Measurements from ENCODE around the gene TCEA2.

GRCh38 chr20:64116016-64116415 lies 53.0 kb downstream of the TCEA2 start:
- TF ChIP-seq, protein P1, sequence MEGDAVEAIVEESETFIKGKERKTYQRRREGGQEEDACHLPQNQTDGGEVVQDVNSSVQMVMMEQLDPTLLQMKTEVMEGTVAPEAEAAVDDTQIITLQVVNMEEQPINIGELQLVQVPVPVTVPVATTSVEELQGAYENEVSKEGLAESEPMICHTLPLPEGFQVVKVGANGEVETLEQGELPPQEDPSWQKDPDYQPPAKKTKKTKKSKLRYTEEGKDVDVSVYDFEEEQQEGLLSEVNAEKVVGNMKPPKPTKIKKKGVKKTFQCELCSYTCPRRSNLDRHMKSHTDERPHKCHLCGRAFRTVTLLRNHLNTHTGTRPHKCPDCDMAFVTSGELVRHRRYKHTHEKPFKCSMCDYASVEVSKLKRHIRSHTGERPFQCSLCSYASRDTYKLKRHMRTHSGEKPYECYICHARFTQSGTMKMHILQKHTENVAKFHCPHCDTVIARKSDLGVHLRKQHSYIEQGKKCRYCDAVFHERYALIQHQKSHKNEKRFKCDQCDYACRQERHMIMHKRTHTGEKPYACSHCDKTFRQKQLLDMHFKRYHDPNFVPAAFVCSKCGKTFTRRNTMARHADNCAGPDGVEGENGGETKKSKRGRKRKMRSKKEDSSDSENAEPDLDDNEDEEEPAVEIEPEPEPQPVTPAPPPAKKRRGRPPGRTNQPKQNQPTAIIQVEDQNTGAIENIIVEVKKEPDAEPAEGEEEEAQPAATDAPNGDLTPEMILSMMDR (IDR thresholded peaks at IDR 0.05) = no peak
- TF ChIP-seq POLR2AphosphoS5 (IDR thresholded peaks at IDR 0.05) (no peak), EP300 (IDR thresholded peaks at IDR 0.05; ENCODE audit: low read depth) (no peak), POLR2A (IDR thresholded peaks at IDR 0.05) (no peak)
